A673 (cell line): Measurements from ENCODE around the gene NDUFAF2.
"Not testable (repeated sequence)": the region's sequence is repeated elsewhere in the genome, so short reads cannot be mapped to it uniquely, and the experiment has no call there.

Source experiments
- CTCF ChIP-seq: fragments of 300-800, 200-600 bp; sonication (generic); conservative IDR thresholded peaks from 2 replicates; pipeline ENCODE4 v1.5.1; 2017; ENCODE audit warnings: low read depth, mild to moderate bottlenecking, antibody characterized with exemption, low read length, moderate library complexity, mixed read lengths
- EZH2 ChIP-seq: fragments of 200-600 bp; sonication (generic); IDR thresholded peaks from 2 replicates; pipeline ENCODE4 v1.6.1; 2017; ENCODE audit warnings: borderline replicate concordance, low read depth, mild to moderate bottlenecking, mixed read lengths, antibody characterized with exemption, low read length; ENCODE audit not compliant: poor library complexity, severe bottlenecking

DNA sequence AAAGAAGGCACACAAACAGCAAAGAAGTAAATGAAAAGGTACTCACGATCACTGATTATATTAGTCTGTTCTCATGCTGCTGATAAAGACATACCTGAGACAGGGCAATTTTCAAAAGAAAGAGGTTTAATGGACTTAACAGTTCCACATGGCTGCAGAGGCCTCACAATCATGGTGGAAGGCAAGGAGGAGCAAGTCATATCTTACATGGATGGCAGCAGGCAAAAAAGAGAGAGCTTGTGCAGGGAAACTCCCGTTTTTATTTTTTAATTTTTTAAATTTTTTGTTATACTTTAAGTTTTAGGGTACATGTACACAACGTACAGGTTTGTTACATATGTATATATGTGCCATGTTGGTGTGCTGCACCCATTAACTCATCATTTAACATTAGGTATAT lies 37.1 kb downstream of the NDUFAF2 start:
- TF ChIP-seq CTCF, EZH2: not testable (repeated sequence)
